Measurements from ENCODE around the gene PPARD. TPM values are rescaled to one million over a fixed set of nuclear protein-coding genes. Genes with fewer than 3 reads are reported as not detected.

PPARD gene
- total RNA-seq, 1 experiment from 2014 or later, result 38.4 TPM

DNA sequence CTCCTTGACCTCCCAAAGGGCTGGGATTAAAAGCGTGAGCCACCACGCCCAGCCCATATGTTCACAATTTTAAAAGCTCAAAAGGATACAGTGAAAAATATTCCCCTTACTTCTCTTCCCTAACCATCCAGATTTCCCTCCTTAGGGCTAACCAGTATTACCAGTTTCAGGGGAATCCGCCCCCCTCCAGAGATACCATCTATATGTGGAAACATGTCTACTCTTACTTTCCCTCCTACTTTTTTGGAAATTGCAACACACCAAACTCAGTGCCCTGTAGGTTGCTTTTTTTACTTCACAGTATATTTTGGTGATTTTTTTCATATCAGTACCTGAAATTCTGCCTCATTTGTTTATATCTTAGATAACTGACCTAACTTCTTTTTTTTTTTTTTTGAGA lies 118.9 kb downstream of the PPARD start:
- Histone ChIP-seq H3K4me1 (ENCODE audit: control insufficient read depth in 1 of 2, insufficient read depth in 2 of 2, low read length in 2 of 2) (no peaks in the 10 kb centered on the region), H3K36me3 (ENCODE audit: control insufficient read depth in 1 of 2, insufficient read depth in 2 of 2, low read length in 2 of 2) (peaks cover 13 to 22% of the 10 kb centered on the region in 2 experiments; a peak in 3 of 4 replicates), H3K4me3 (replicated peaks in 1 of 2; ENCODE audit: low read depth in 1 of 2, low read length in 2 of 2) (no peak overlapping the region), H3K9me3 (ENCODE audit: control insufficient read depth in 1 of 2, insufficient read depth in 1 of 2, low read depth in 1 of 2, low read length in 2 of 2) (no peaks in the 10 kb centered on the region), H3K9me2 (ENCODE audit: insufficient read depth) (no peaks in the 10 kb centered on the region), H3K4me2 (ENCODE audit: low read length) (no peak overlapping the region), H3K27ac (ENCODE audit: low read depth, low read length) (no peak overlapping the region), H3K79me2 (ENCODE audit: insufficient read depth, low read length) (no peaks in the 10 kb centered on the region), H3K27me3 (ENCODE audit: insufficient read depth, low read length) (no peaks in the 10 kb centered on the region), H2AFZ (ENCODE audit: low read depth, low read length, poor library complexity, severe bottlenecking) (no peak overlapping the region), H3K9ac (ENCODE audit: low read length) (no peak overlapping the region), H4K20me1 (ENCODE audit: insufficient read depth) (no peaks in the 10 kb centered on the region)
- ATAC-seq (no peak), DNase-seq (ENCODE audit: low read depth, low spot score) (no peak)
- CTCF ChIA-PET, result no interaction called here
- POLR2A ChIA-PET, result no interaction called here
- RAD21 ChIA-PET (ENCODE audit: low non-redundant PET in 1 of 2, low total read pairs in 2 of 2, uncharacterized antibody in 2 of 2, unreplicated experiment in 2 of 2), result no interaction called here
- BruUV-seq (replicated peaks), result no TSS peak
- intact Hi-C loops (cut with micrococcal nuclease), result no loop called here
- TF ChIP-seq CEBPB (IDR thresholded peaks at IDR 0.05; ENCODE audit: low read depth), result no peak
- TF ChIP-seq, protein P1, sequence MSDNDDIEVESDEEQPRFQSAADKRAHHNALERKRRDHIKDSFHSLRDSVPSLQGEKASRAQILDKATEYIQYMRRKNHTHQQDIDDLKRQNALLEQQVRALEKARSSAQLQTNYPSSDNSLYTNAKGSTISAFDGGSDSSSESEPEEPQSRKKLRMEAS (IDR thresholded peaks at IDR 0.05), result no peak
- TF ChIP-seq, protein P2, sequence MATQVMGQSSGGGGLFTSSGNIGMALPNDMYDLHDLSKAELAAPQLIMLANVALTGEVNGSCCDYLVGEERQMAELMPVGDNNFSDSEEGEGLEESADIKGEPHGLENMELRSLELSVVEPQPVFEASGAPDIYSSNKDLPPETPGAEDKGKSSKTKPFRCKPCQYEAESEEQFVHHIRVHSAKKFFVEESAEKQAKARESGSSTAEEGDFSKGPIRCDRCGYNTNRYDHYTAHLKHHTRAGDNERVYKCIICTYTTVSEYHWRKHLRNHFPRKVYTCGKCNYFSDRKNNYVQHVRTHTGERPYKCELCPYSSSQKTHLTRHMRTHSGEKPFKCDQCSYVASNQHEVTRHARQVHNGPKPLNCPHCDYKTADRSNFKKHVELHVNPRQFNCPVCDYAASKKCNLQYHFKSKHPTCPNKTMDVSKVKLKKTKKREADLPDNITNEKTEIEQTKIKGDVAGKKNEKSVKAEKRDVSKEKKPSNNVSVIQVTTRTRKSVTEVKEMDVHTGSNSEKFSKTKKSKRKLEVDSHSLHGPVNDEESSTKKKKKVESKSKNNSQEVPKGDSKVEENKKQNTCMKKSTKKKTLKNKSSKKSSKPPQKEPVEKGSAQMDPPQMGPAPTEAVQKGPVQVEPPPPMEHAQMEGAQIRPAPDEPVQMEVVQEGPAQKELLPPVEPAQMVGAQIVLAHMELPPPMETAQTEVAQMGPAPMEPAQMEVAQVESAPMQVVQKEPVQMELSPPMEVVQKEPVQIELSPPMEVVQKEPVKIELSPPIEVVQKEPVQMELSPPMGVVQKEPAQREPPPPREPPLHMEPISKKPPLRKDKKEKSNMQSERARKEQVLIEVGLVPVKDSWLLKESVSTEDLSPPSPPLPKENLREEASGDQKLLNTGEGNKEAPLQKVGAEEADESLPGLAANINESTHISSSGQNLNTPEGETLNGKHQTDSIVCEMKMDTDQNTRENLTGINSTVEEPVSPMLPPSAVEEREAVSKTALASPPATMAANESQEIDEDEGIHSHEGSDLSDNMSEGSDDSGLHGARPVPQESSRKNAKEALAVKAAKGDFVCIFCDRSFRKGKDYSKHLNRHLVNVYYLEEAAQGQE (IDR thresholded peaks at IDR 0.05; ENCODE audit: low read depth), result no peak
- no peak for TF ChIP-seq TCF7L2 (IDR thresholded peaks at IDR 0.05; ENCODE audit: borderline replicate concordance, extremely low read depth, insufficient read depth, insufficient read length)
- TF ChIP-seq YY1 (IDR thresholded peaks at IDR 0.05; ENCODE audit: extremely low read depth, insufficient replicate concordance, low read depth, low read length), result no peak
- no peak for TF ChIP-seq SIN3A (IDR thresholded peaks at IDR 0.05; ENCODE audit: low read depth)
- TF ChIP-seq ELF1 (IDR thresholded peaks at IDR 0.05; ENCODE audit: borderline replicate concordance, low read depth), result no peak
- TF ChIP-seq POLR2A (IDR thresholded peaks at IDR 0.05; ENCODE audit: borderline replicate concordance, extremely low read depth, insufficient read depth, insufficient read length), result no peak
- TF ChIP-seq POLR2AphosphoS5 (IDR thresholded peaks at IDR 0.05; ENCODE audit: low read depth, low read length), result no peak
- TF ChIP-seq, protein P3, sequence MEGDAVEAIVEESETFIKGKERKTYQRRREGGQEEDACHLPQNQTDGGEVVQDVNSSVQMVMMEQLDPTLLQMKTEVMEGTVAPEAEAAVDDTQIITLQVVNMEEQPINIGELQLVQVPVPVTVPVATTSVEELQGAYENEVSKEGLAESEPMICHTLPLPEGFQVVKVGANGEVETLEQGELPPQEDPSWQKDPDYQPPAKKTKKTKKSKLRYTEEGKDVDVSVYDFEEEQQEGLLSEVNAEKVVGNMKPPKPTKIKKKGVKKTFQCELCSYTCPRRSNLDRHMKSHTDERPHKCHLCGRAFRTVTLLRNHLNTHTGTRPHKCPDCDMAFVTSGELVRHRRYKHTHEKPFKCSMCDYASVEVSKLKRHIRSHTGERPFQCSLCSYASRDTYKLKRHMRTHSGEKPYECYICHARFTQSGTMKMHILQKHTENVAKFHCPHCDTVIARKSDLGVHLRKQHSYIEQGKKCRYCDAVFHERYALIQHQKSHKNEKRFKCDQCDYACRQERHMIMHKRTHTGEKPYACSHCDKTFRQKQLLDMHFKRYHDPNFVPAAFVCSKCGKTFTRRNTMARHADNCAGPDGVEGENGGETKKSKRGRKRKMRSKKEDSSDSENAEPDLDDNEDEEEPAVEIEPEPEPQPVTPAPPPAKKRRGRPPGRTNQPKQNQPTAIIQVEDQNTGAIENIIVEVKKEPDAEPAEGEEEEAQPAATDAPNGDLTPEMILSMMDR (IDR thresholded peaks at IDR 0.05 in 2 of 3, conservative IDR thresholded peaks at IDR 0.05 in 1 of 3; ENCODE audit: borderline replicate concordance in 1 of 3, insufficient read depth in 1 of 3, low read depth in 2 of 3, low read length in 2 of 3), result no peak
- TF ChIP-seq, protein P4, sequence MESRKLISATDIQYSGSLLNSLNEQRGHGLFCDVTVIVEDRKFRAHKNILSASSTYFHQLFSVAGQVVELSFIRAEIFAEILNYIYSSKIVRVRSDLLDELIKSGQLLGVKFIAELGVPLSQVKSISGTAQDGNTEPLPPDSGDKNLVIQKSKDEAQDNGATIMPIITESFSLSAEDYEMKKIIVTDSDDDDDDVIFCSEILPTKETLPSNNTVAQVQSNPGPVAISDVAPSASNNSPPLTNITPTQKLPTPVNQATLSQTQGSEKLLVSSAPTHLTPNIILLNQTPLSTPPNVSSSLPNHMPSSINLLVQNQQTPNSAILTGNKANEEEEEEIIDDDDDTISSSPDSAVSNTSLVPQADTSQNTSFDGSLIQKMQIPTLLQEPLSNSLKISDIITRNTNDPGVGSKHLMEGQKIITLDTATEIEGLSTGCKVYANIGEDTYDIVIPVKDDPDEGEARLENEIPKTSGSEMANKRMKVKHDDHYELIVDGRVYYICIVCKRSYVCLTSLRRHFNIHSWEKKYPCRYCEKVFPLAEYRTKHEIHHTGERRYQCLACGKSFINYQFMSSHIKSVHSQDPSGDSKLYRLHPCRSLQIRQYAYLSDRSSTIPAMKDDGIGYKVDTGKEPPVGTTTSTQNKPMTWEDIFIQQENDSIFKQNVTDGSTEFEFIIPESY (IDR thresholded peaks at IDR 0.05; ENCODE audit: extremely low read depth, insufficient replicate concordance, low read length), result no peak
- no peak for TF ChIP-seq ZNF274 (IDR thresholded peaks at IDR 0.05; ENCODE audit: low read depth, low read length)
- no peak for TF ChIP-seq EGR1 (IDR thresholded peaks at IDR 0.05; ENCODE audit: low read depth)
- TF ChIP-seq CBX3 (IDR thresholded peaks at IDR 0.05; ENCODE audit: low read depth), result no peak
- TF ChIP-seq, protein P5, sequence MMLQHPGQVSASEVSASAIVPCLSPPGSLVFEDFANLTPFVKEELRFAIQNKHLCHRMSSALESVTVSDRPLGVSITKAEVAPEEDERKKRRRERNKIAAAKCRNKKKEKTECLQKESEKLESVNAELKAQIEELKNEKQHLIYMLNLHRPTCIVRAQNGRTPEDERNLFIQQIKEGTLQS (IDR thresholded peaks at IDR 0.05), result no peak
- no peak for TF ChIP-seq SP1 (IDR thresholded peaks at IDR 0.05; ENCODE audit: low read depth)
- TF ChIP-seq RAD21 (IDR thresholded peaks at IDR 0.05; ENCODE audit: low read depth), result no peak
